Measurements from ENCODE around the gene COX20. TPM values are rescaled to one million over a fixed set of nuclear protein-coding genes. Genes with fewer than 3 reads are reported as not detected.

The COX20 gene
- polyA plus RNA-seq, 1 of the 3 experiments (the other 2 are of a cell fraction) = 24.8 TPM

GRCh38 chr1:244792188-244792850 is 43.1 kb upstream of the COX20 start (continued):
- no peak for TF ChIP-seq USF2 (IDR thresholded peaks at IDR 0.05; ENCODE audit: borderline replicate concordance, low read depth, low read length)
- TF ChIP-seq JUND (IDR thresholded peaks at IDR 0.05) = no peak

GRCh38 chr1:244794071-244794470 is 41.4 kb upstream of the COX20 start:
- Histone ChIP-seq H3K79me2 (ENCODE audit: insufficient read depth) (no peaks in the 10 kb centered on the region), H3K36me3 (replicated peaks in 1 of 2; ENCODE audit: control insufficient read depth in 1 of 2, insufficient read depth in 2 of 2, low read length in 1 of 2) (no peaks in the 10 kb centered on the region), H3K4me3 (ENCODE audit: low read depth in 2 of 2, low read length in 1 of 2) (no peak overlapping the region), H3K27ac (ENCODE audit: low read depth in 2 of 2, low read length in 1 of 2) (no peak overlapping the region), H3K9me2 (no peaks in the 10 kb centered on the region), H3K9me3 (no peaks in the 10 kb centered on the region), H3K4me2 (no peak overlapping the region), H3K9ac (no peak overlapping the region), H2AFZ (ENCODE audit: low read depth) (no peak overlapping the region), H3K27me3 (ENCODE audit: insufficient read depth) (no peaks in the 10 kb centered on the region), H3F3A (replicated peaks; ENCODE audit: insufficient read depth) (no peaks in the 10 kb centered on the region), H4K20me1 (ENCODE audit: insufficient read depth) (no peaks in the 10 kb centered on the region), H3K4me1 (ENCODE audit: control insufficient read depth in 1 of 2, insufficient read depth in 2 of 2, low read depth in 1 of 2, low read length in 1 of 2) (no peaks in the 10 kb centered on the region)
- ChIA-PET POLR2A (no interaction called here), CTCF (interaction anchor here (1.3 kb wide), 1 partner anchor 12 kb away, joined by 5 read pairs; no protein-coding TSS in a partner anchor)
- DNase-seq = no peak
- TF ChIP-seq, protein P1, sequence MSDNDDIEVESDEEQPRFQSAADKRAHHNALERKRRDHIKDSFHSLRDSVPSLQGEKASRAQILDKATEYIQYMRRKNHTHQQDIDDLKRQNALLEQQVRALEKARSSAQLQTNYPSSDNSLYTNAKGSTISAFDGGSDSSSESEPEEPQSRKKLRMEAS (IDR thresholded peaks at IDR 0.05; ENCODE audit: low read depth) = no peak
- TF ChIP-seq ZBTB33 (IDR thresholded peaks at IDR 0.05; ENCODE audit: borderline replicate concordance, low read depth) (no peak), RAD21 (IDR thresholded peaks at IDR 0.05; ENCODE audit: low read length) (no peak), TCF12 (IDR thresholded peaks at IDR 0.05) (no peak), IRF3 (IDR thresholded peaks at IDR 0.05; ENCODE audit: low read depth, low read length) (no peak), TAF1 (IDR thresholded peaks at IDR 0.05; ENCODE audit: borderline replicate concordance, low read depth, low read length) (no peak), JUND (IDR thresholded peaks at IDR 0.05) (no peak), FOXJ3 (CRISPR knock-in tag; IDR thresholded peaks at IDR 0.05) (no peak), CTCF (IDR thresholded peaks at IDR 0.05) (no peak), TEAD4 (IDR thresholded peaks at IDR 0.05; ENCODE audit: borderline replicate concordance, insufficient read depth) (no peak), SMC3 (IDR thresholded peaks at IDR 0.05; ENCODE audit: low read depth, low read length) (no peak), NFIC (IDR thresholded peaks at IDR 0.05; ENCODE audit: borderline replicate concordance) (no peak), FOSL2 (IDR thresholded peaks at IDR 0.05; ENCODE audit: borderline replicate concordance, low read depth) (no peak)
- TF ChIP-seq, protein P2, sequence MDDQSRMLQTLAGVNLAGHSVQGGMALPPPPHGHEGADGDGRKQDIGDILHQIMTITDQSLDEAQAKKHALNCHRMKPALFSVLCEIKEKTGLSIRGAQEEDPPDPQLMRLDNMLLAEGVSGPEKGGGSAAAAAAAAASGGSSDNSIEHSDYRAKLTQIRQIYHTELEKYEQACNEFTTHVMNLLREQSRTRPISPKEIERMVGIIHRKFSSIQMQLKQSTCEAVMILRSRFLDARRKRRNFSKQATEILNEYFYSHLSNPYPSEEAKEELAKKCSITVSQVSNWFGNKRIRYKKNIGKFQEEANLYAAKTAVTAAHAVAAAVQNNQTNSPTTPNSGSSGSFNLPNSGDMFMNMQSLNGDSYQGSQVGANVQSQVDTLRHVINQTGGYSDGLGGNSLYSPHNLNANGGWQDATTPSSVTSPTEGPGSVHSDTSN (IDR thresholded peaks at IDR 0.05) = no peak
- TF ChIP-seq, protein P3, sequence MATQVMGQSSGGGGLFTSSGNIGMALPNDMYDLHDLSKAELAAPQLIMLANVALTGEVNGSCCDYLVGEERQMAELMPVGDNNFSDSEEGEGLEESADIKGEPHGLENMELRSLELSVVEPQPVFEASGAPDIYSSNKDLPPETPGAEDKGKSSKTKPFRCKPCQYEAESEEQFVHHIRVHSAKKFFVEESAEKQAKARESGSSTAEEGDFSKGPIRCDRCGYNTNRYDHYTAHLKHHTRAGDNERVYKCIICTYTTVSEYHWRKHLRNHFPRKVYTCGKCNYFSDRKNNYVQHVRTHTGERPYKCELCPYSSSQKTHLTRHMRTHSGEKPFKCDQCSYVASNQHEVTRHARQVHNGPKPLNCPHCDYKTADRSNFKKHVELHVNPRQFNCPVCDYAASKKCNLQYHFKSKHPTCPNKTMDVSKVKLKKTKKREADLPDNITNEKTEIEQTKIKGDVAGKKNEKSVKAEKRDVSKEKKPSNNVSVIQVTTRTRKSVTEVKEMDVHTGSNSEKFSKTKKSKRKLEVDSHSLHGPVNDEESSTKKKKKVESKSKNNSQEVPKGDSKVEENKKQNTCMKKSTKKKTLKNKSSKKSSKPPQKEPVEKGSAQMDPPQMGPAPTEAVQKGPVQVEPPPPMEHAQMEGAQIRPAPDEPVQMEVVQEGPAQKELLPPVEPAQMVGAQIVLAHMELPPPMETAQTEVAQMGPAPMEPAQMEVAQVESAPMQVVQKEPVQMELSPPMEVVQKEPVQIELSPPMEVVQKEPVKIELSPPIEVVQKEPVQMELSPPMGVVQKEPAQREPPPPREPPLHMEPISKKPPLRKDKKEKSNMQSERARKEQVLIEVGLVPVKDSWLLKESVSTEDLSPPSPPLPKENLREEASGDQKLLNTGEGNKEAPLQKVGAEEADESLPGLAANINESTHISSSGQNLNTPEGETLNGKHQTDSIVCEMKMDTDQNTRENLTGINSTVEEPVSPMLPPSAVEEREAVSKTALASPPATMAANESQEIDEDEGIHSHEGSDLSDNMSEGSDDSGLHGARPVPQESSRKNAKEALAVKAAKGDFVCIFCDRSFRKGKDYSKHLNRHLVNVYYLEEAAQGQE (IDR thresholded peaks at IDR 0.05; ENCODE audit: low read depth, low read length) = no peak
- WGBS (ENCODE audit: low lambda C conversion rate) = 89% methylated on average over 9 of the region's 9 CpGs
